Measurements from ENCODE around the gene UBE2E2. TPM values are rescaled to one million over a fixed set of nuclear protein-coding genes. Genes with fewer than 3 reads are reported as not detected.

Gene UBE2E2
- total RNA-seq, 1 experiment from 2014 or later: 38.6 TPM

DNA sequence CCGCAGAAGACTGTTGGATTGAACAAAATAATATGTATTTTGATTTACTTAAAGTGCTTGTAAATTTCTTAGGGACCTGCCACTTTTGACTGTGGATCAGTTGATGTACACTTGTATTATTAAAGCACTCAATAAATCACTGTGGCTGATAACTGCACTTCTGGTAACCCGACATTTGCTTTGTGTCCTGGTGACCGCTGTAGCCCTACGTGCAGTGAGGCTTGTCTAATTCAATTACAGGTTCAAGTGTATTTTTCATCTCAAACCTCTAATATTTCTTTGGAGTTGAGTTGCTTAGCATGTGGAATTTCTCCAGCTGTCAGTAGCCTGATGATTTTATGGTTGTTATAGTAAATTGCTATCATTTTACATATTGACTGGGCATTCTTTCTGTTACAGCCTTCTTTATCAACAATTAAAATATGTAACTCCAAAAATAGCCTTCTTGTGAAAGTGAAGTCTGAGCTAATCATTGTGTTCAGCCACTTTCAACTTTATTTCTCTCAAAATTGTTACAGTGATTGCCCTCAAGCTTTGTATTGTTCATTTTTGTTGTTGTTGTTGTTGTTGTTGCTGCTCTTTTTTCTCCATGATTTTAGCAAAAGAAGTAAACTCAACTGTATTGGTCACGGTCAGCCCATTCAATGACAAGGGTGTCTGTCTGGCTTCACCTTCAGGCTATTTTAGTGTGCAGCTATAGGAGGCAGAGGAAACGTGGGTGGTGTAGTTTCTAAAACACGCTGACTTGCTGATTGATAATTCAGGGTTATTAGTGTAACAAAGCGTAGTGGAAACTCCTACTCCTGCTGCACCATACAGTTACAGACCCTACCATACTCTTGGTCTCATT is 387.5 kb downstream of the UBE2E2 start:
- H4K20me1 ChIP-seq (ENCODE audit: control insufficient read depth, insufficient read depth, insufficient read length): no peaks in the 10 kb centered on the region
- H3K9me3 ChIP-seq (ENCODE audit: control insufficient read depth, low read depth, low read length): no peaks in the 10 kb centered on the region
- H3K23me2 ChIP-seq (ENCODE audit: insufficient read length, low read depth, low read length, poor library complexity, severe bottlenecking): no peaks in the 10 kb centered on the region
- no peaks in the 10 kb centered on the region for H3K4me1 ChIP-seq (ENCODE audit: insufficient read depth, low read length)
- peaks cover 0 to 3% of the 10 kb centered on the region in 2 experiments; a peak in 1 of 4 replicates for H3K4me1 Mint-ChIP-seq
- no peak overlapping the region for H2BK12ac ChIP-seq (ENCODE audit: insufficient read length, low read depth, low read length)
- no peak overlapping the region for H2BK20ac ChIP-seq (ENCODE audit: low read depth, low read length, poor library complexity, severe bottlenecking)
- no peak overlapping the region for H3K4me3 Mint-ChIP-seq
- H2AK5ac ChIP-seq (ENCODE audit: insufficient read length, low read length): no peak overlapping the region
- H3K9ac ChIP-seq (ENCODE audit: extremely low read depth, insufficient read length, low read length): no peak overlapping the region
- no peaks in the 10 kb centered on the region for H3K27me3 ChIP-seq (ENCODE audit: insufficient read depth, low read length)
- H2BK120ac ChIP-seq (ENCODE audit: low read depth, low read length, poor library complexity, severe bottlenecking): no peak overlapping the region
- no peak overlapping the region for H4K5ac ChIP-seq (ENCODE audit: insufficient read length, low read depth, low read length)
- H3K79me2 ChIP-seq (ENCODE audit: insufficient read depth, low read length): no peaks in the 10 kb centered on the region
- no peak overlapping the region for H3K56ac ChIP-seq (ENCODE audit: insufficient read length, low read depth, low read length)
- WGBS (ENCODE audit: extremely low coverage, insufficient read length, low lambda C conversion rate): no CpG with 5 or more reads among the region's 8 CpGs
- H3K9me3 Mint-ChIP-seq: no peaks in the 10 kb centered on the region; a peak in 1 of 5 replicates
- H3K4ac ChIP-seq (ENCODE audit: low read depth, low read length): no peak overlapping the region
- H3K18ac ChIP-seq (ENCODE audit: insufficient read length, low read depth, low read length): no peak overlapping the region
- no peak overlapping the region for H3T11ph ChIP-seq (ENCODE audit: low read length)
- no peak overlapping the region for H3K14ac ChIP-seq (ENCODE audit: insufficient read depth, low read length)
- no peak overlapping the region for H3K4me2 ChIP-seq (ENCODE audit: insufficient read depth, insufficient read length, low read length)
- H3K23ac ChIP-seq (ENCODE audit: insufficient read length, low read depth, low read length): no peak overlapping the region
- no peaks in the 10 kb centered on the region for H3K36me3 Mint-ChIP-seq (ENCODE audit: insufficient read depth in 1 of 3, low read depth in 3 of 3)
- no peak overlapping the region for H2AFZ ChIP-seq (ENCODE audit: low read length)
- H3K79me1 ChIP-seq (ENCODE audit: insufficient read depth, low read depth, low read length, poor library complexity, severe bottlenecking): no peaks in the 10 kb centered on the region
- TF ChIP-seq, protein P1, sequence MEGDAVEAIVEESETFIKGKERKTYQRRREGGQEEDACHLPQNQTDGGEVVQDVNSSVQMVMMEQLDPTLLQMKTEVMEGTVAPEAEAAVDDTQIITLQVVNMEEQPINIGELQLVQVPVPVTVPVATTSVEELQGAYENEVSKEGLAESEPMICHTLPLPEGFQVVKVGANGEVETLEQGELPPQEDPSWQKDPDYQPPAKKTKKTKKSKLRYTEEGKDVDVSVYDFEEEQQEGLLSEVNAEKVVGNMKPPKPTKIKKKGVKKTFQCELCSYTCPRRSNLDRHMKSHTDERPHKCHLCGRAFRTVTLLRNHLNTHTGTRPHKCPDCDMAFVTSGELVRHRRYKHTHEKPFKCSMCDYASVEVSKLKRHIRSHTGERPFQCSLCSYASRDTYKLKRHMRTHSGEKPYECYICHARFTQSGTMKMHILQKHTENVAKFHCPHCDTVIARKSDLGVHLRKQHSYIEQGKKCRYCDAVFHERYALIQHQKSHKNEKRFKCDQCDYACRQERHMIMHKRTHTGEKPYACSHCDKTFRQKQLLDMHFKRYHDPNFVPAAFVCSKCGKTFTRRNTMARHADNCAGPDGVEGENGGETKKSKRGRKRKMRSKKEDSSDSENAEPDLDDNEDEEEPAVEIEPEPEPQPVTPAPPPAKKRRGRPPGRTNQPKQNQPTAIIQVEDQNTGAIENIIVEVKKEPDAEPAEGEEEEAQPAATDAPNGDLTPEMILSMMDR (conservative IDR thresholded peaks at IDR 0.05): no peak
- H2BK15ac ChIP-seq (ENCODE audit: low read depth, low read length): no peak overlapping the region
- H4K91ac ChIP-seq (ENCODE audit: insufficient read length, low read depth, low read length): no peak overlapping the region
- H3K27ac Mint-ChIP-seq: no peak overlapping the region; a peak in 2 of 7 replicates
- H4K8ac ChIP-seq (replicated peaks; ENCODE audit: insufficient read length, low read depth, low read length): no peak overlapping the region
- H3K27ac ChIP-seq (ENCODE audit: insufficient read length, low read depth, low read length): no peak overlapping the region
- H2BK5ac ChIP-seq (ENCODE audit: insufficient read length, low read length): no peak overlapping the region
- no peak for DNase-seq
- no peaks in the 10 kb centered on the region for H3K27me3 Mint-ChIP-seq (ENCODE audit: low read depth)

All from H9 (cell line).